IMR-90 (cell line): Measurements from ENCODE around the gene PARD3. TPM values are rescaled to one million over a fixed set of nuclear protein-coding genes. Genes with fewer than 3 reads are reported as not detected.

ENCODE experiments used
- ATAC-seq: fragments of 200-7000 bp; cut with Tn5 transposase; 2 replicates; pipeline ENCODE4 v1.9.1; 2020; ENCODE audit warnings: low read depth, mild to moderate bottlenecking, moderate library complexity
- BruUV-seq: library from RNA; stranded (reverse); fragments of 400-500 nt; replicated peaks from 2 replicates; lab custom pipeline; 2021; lab: Mats Ljungman, UMichigan
- CTCF ChIA-PET: fragments of 300-600 bp; formaldehyde crosslinking; extraction: SDS; loops from one replicate; lab custom pipeline; 2021; ENCODE audit warnings: antibody characterized with exemption; lab: Yijun Ruan, JAX
- POLR2A ChIA-PET: fragments of 300-600 bp; sonication (Branson Sonifier 250); formaldehyde crosslinking; loops from one replicate; lab custom pipeline; 2022; ENCODE audit warnings: antibody characterized with exemption; ENCODE audit not compliant: unreplicated experiment; lab: Charles Lee
- DNase-seq: peaks from one replicate; pipeline ENCODE4 v3.0.0; 2013
- H2AFZ ChIP-seq: replicated peaks from 2 replicates; pipeline ENCODE3; 2013; ENCODE audit warnings: low read length, mild to moderate bottlenecking; ENCODE audit not compliant: poor library complexity
- H2AK5ac ChIP-seq: 2 replicates; pipeline ENCODE4 v1.6.1; 2013; ENCODE audit warnings: low read depth, low read length, inconsistent platforms
- H2AK9ac ChIP-seq: replicated peaks from 2 replicates; pipeline ENCODE3; 2013; ENCODE audit warnings: mild to moderate bottlenecking, low read depth, low read length, moderate library complexity; ENCODE audit not compliant: poor library complexity
- H2BK120ac ChIP-seq: 2 replicates; pipeline ENCODE4 v1.6.1; 2013; ENCODE audit warnings: low read depth, low read length, inconsistent platforms
- H2BK15ac ChIP-seq: 3 replicates; pipeline ENCODE4 v1.6.1; 2013; ENCODE audit warnings: low read depth, low read length, inconsistent platforms
- H2BK20ac ChIP-seq: 2 replicates; pipeline ENCODE4 v1.6.1; 2013; ENCODE audit warnings: low read depth, mild to moderate bottlenecking, inconsistent platforms, low read length, moderate library complexity
- H2BK5ac ChIP-seq: 2 replicates; pipeline ENCODE4 v1.6.1; 2013; ENCODE audit warnings: mild to moderate bottlenecking, low read depth, low read length, inconsistent platforms; ENCODE audit not compliant: poor library complexity, severe bottlenecking
- H3K14ac ChIP-seq: replicated peaks from 2 replicates; pipeline ENCODE4 v1.6.1; 2013; ENCODE audit warnings: low read depth, low read length, inconsistent platforms
- H3K18ac ChIP-seq: 2 replicates; pipeline ENCODE4 v1.6.1; 2013; ENCODE audit warnings: low read depth, low read length, control low read depth
- H3K23ac ChIP-seq: 2 replicates; pipeline ENCODE4 v1.6.1; 2013; ENCODE audit warnings: low read depth, low read length, inconsistent platforms
- H3K27ac ChIP-seq: 2 replicates; pipeline ENCODE4 v1.5.1; 2013; ENCODE audit warnings: mild to moderate bottlenecking, control low read depth, low read length; ENCODE audit not compliant: insufficient read depth
- H3K27me3 ChIP-seq: 2 replicates; pipeline ENCODE4 v1.6.1; 2013; ENCODE audit warnings: low read length; ENCODE audit not compliant: control insufficient read depth, insufficient read depth
- H3K36me3 ChIP-seq: 2 replicates; pipeline ENCODE4 v1.6.1; 2013; ENCODE audit warnings: low read length, mixed read lengths; ENCODE audit not compliant: control insufficient read depth, insufficient read depth
- H3K4ac ChIP-seq: 2 replicates; pipeline ENCODE4 v1.6.1; 2013; ENCODE audit warnings: low read depth, low read length, inconsistent platforms
- H3K4me1 ChIP-seq: 2 replicates; pipeline ENCODE4 v1.6.1; 2013; ENCODE audit warnings: low read length, mixed read lengths; ENCODE audit not compliant: control insufficient read depth, insufficient read depth
- H3K4me2 ChIP-seq: 2 replicates; pipeline ENCODE4 v1.6.1; 2013; ENCODE audit warnings: low read depth, mild to moderate bottlenecking, control low read depth, low read length, moderate library complexity
- H3K4me3 ChIP-seq: 2 replicates; pipeline ENCODE4 v1.5.1; 2013; ENCODE audit warnings: low read depth, mild to moderate bottlenecking, control low read depth, low read length, moderate library complexity; ENCODE audit not compliant: insufficient read depth
- H3K56ac ChIP-seq: 2 replicates; pipeline ENCODE4 v1.6.1; 2013; ENCODE audit warnings: low read length, inconsistent platforms; ENCODE audit not compliant: insufficient read depth; ENCODE audit errors: extremely low read depth
- H3K79me1 ChIP-seq, 2 experiments: 2 replicates each; pipeline ENCODE4 v1.6.1; 2013; ENCODE audit warnings: low read length in 2 of 2, inconsistent platforms in 1 of 2, low read depth in 1 of 2
- H3K9ac ChIP-seq: 2 replicates; pipeline ENCODE4 v1.6.1; 2013; ENCODE audit warnings: low read depth, low read length, control low read depth
- H3K9me1 ChIP-seq: 2 replicates; pipeline ENCODE4 v1.6.1; 2013; ENCODE audit warnings: low read length, inconsistent platforms; ENCODE audit not compliant: insufficient read depth
- H3K9me3 ChIP-seq: 2 replicates; pipeline ENCODE4 v1.6.1; 2013; ENCODE audit warnings: low read length; ENCODE audit not compliant: control insufficient read depth, insufficient read depth
- H4K20me1 ChIP-seq: 2 replicates; pipeline ENCODE4 v1.6.1; 2013; ENCODE audit warnings: low read length, inconsistent platforms; ENCODE audit not compliant: insufficient read depth
- H4K5ac ChIP-seq: 2 replicates; pipeline ENCODE4 v1.6.1; 2013; ENCODE audit warnings: mild to moderate bottlenecking, low read depth, low read length, control low read depth
- H4K8ac ChIP-seq, 2 experiments: 2 replicates each; pipeline ENCODE4 v1.6.1; 2013; ENCODE audit warnings: low read depth in 2 of 2, low read length in 2 of 2, control low read depth in 1 of 2, inconsistent platforms in 1 of 2
- H4K91ac ChIP-seq: 2 replicates; pipeline ENCODE4 v1.6.1; 2013; ENCODE audit warnings: low read depth, low read length, inconsistent platforms; ENCODE audit not compliant: insufficient read depth
- CEBPB ChIP-seq: IDR thresholded peaks from 2 replicates; pipeline ENCODE4 v1.6.1; 2012; ENCODE audit warnings: low read depth, low read length, improper control_type of control experiment
- SMC3 ChIP-seq: fragments of 150-350 bp; IDR thresholded peaks from 2 replicates; pipeline ENCODE4 v1.6.1; 2016; ENCODE audit warnings: low read depth, mild to moderate bottlenecking, antibody characterized with exemption, low read length, moderate library complexity
- WGBS, 2 experiments: methylation state at CpG; one replicate each; pipeline versions ENCODE4 v1.1.5 to v1.1.7; 2013; ENCODE audit warnings: missing lambda C conversion rate in 2 of 2; ENCODE audit not compliant: insufficient read length in 1 of 2; ENCODE audit errors: extremely low coverage in 2 of 2; 5-methylcytosine and 5-hydroxymethylcytosine counted together
- dilution Hi-C: fragments of 300-500 bp; cut with HindIII; formaldehyde crosslinking; loops from one replicate; pipeline ENCODE4 v1.14.3; 2018; ENCODE audit warnings: low sequenced_read_pairs; ENCODE audit not compliant: unreplicated experiment
- in situ Hi-C: fragments of 300-500 bp; cut with MboI; formaldehyde crosslinking; loops from 3 replicates; pipeline ENCODE4 v1.14.3; 2019; ENCODE audit warnings: low sequenced_read_pairs, inconsistent platforms, mixed read lengths
- intact Hi-C: fragments of 100-400 bp; cut with micrococcal nuclease; formaldehyde crosslinking; loops from 2 replicates; pipeline ENCODE4 v1.10.0; 2022
- polyA plus RNA-seq, 3 experiments: library from polyadenylated mRNA; depleted of rRNA; stranded (reverse); fragments of >200 nt; gene quantifications; 2 replicates each; pipeline ENCODE4 v1.2.3, GENCODE V29; 2012; ENCODE audit warnings: low replicate concordance in 1 of 3
- total RNA-seq: library from RNA; depleted of rRNA; stranded (reverse); fragments of >200 nt; gene quantifications from 2 replicates; pipeline ENCODE4 v1.2.3, GENCODE V29; 2012
- TF ChIP-seq, protein P1 (sequence below): fragments of 150-350 bp; IDR thresholded peaks from 2 replicates; pipeline ENCODE4 v1.6.1; 2017; ENCODE audit warnings: mild to moderate bottlenecking, antibody characterized with exemption, low read length, low read depth

The PARD3 gene
- total and polyA plus RNA-seq, 2 of the 4 experiments (the other 2 are of a cell fraction) = 14.6 to 37.5 TPM

DNA sequence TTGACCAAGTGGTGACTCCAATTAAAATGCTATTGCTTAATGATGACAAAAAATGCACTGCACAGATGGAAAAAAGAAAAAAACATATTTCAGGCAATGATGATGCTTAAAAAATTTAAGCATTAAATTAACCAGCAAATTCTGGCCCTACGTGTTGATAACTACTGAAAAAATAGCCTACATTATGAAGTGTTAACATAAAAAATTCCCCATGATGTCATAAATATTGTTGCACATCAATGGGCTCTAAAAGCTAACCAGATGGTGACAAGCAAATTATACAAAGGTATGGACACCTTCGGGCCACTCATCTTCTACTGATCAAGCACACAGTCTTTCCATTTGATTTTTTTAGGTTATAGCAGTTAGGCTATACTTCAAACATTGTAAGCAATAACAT, 267.4 kb downstream of the PARD3 start:
- DNase-seq (no peak), ATAC-seq (no peak)
- dilution Hi-C loops = no loop called here
- peak overlapping the region; percentile 5; the same call in 1 of the 2 replicates for H3K4ac ChIP-seq
- no peak overlapping the region for H4K91ac ChIP-seq
- ChIA-PET POLR2A (no interaction called here), CTCF (no interaction called here)
- peak overlapping the region; percentile 49; the same call in 1 of the 2 replicates for H4K5ac ChIP-seq
- H3K56ac ChIP-seq = no peak overlapping the region
- H3K27me3 ChIP-seq = no peaks in the 10 kb centered on the region
- peaks cover 3% of the 10 kb centered on the region for H3K4me1 ChIP-seq
- peak overlapping the region; percentile 74 for H3K18ac ChIP-seq
- no peak overlapping the region for H2AK9ac ChIP-seq
- H2AK5ac ChIP-seq = no peak overlapping the region
- no CpG with 5 or more reads among the region's 2 CpGs for WGBS, 2 experiments
- H3K9ac ChIP-seq = no peak overlapping the region
- peak overlapping the region; percentile 32; the same call in 1 of the 2 replicates for H3K27ac ChIP-seq
- H3K4me2 ChIP-seq = peak overlapping the region; percentile 90
- peaks cover 3 to 19% of the 10 kb centered on the region in 2 experiments; a peak in 3 of 4 replicates for H3K79me1 ChIP-seq
- no peak overlapping the region for H3K14ac ChIP-seq
- H3K23ac ChIP-seq = peak overlapping the region; percentile 3; the same call in 1 of the 2 replicates
- peak overlapping the region in 1 of 2 experiments; percentile 30; a peak in 1 of 4 replicates for H4K8ac ChIP-seq
- H2AFZ ChIP-seq = no peak overlapping the region
- H2BK120ac ChIP-seq = no peak overlapping the region
- H2BK5ac ChIP-seq = peak overlapping the region; percentile 52
- TF ChIP-seq, protein P1, sequence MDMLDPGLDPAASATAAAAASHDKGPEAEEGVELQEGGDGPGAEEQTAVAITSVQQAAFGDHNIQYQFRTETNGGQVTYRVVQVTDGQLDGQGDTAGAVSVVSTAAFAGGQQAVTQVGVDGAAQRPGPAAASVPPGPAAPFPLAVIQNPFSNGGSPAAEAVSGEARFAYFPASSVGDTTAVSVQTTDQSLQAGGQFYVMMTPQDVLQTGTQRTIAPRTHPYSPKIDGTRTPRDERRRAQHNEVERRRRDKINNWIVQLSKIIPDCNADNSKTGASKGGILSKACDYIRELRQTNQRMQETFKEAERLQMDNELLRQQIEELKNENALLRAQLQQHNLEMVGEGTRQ = no peak
- TF ChIP-seq CEBPB = 0 out of 2 replicates have a peak, but pooled peaks have one; percentile 16
- no peak for TF ChIP-seq SMC3
- no peak overlapping the region for H2BK15ac ChIP-seq
- H3K9me1 ChIP-seq = no peaks in the 10 kb centered on the region
- no peaks in the 10 kb centered on the region for H4K20me1 ChIP-seq
- in situ Hi-C loops = no loop called here
- intact Hi-C loops = no loop called here
- H3K9me3 ChIP-seq = no peaks in the 10 kb centered on the region
- BruUV-seq = no TSS peak
- no peak overlapping the region for H2BK20ac ChIP-seq
- no peak overlapping the region; the same call in 1 of the 2 replicates for H3K4me3 ChIP-seq
- no peaks in the 10 kb centered on the region for H3K36me3 ChIP-seq
